ENCODE data around the gene OST4.

The OST4 gene

GRCh38 chr2:27092696-27093429 lies 21.4 kb upstream of the OST4 start:
- DNase-seq = no peak

GRCh38 chr2:27091746-27092695 lies 20.6 kb upstream of the OST4 start:
- DNase-seq = no peak

- DNase-seq = no peak
Measured at GRCh38 chr2:27089111-27089954, 17.9 kb upstream of the OST4 start.

- DNase-seq = no peak
Measured at GRCh38 chr2:27088634-27089033, 17.2 kb upstream of the OST4 start.

- no peak for DNase-seq
Measured at GRCh38 chr2:27087823-27088410, 16.5 kb upstream of the OST4 start.

DNA sequence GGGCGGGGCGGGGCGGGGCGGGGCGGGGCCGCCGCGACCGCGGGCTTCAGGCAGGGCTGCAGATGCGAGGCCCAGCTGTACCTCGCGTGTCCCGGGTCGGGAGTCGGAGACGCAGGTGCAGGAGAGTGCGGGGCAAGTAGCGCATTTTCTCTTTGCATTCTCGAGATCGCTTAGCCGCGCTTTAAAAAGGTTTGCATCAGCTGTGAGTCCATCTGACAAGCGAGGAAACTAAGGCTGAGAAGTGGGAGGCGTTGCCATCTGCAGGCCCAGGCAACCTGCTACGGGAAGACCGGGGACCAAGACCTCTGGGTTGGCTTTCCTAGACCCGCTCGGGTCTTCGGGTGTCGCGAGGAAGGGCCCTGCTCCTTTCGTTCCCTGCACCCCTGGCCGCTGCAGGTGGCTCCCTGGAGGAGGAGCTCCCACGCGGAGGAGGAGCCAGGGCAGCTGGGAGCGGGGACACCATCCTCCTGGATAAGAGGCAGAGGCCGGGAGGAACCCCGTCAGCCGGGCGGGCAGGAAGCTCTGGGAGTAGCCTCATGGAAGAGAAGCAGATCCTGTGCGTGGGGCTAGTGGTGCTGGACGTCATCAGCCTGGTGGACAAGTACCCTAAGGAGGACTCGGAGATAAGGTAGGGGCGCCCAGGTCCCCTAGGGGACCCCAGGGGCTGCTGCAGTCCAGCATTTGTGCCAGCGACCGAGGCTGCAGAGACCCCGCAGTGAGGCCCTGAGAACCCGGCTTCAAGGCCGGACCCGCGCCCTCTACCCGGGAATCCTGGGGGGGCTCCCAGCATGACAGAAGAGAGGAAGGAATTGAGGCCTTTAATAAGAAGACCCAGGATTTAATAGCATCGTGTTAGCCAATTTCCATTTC lies 15.5 kb upstream of the OST4 start, which contains the start of gene KHK:
TSS of gene KHK (plus strand) at position 49 of the 870 bp plus-strand sequence. CDS start at position 537, 488 bp downstream.
- DNase-seq = peak; percentile 31

- DNase-seq = peak; percentile 88
Measured at GRCh38 chr2:27086090-27086723, 14.8 kb upstream of the OST4 start.

- DNase-seq = no peak
Measured at GRCh38 chr2:27085673-27086089, 14.2 kb upstream of the OST4 start.

DNA sequence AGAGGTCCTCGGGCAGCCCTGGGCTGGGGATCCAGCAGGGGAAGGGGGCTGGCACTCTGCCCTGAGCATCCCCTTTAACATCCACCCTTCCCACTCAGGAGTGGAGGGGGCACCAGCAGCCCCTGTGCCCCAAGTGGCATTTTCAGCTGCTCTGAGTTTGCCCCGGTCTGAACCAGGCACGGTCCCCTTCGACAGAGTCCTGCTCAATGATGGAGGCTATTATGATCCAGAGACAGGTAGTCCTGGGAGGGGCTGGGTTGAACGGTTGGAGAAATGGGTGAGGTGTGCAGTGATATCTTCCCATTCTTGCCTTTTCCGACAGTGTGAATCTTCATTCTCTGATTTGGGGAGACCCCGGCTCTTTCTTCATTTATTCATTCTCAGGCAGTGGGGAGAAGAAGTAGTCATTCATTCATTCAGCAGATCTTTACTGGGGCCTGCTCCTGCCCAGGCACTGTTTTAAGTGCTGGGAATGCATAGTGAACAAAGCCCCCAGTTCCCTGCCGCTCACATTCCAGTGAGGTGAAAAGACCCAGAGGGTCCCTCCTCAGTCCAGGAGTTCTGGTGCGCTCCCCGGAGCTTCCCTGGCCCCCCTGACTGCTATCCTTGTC lies 13.7 kb upstream of the OST4 start:
- DNase-seq = no peak

DNA sequence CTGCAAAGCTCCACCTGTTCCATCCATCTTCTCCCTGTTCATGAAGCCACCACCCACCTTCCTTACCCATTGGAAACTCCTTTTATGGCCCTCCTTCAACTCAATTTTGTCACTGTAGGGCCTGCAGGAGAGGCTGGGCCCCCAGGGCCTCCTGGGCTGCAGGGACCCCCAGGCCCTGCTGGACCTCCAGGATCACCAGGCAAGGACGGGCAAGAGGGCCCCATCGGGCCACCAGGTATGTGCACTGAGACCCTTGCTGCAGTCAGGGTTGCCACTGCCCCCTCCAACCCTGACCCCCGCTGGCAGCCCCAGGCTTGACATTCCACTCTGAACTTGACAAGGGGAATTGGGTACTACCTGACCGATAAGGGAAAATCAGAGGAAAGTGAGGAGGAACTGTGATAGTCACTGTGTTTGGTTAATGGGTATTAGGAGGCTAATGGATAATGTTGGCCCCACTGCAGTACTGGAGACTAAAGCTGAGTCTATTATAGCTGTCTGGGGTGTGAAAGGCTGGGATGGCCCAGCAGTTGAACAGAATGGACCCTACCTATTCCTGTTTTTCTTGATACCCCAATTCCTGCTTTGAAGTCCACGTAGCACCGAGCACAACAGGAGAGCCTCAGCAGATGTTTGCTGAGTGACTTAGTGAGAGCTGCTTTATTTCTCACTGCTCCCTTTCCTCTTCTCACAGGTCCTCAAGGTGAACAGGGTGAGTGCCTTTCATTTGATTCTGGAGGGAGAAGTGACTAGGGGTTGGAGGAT lies 13.0 kb upstream of the OST4 start:
- DNase-seq = no peak

GRCh38 chr2:27083410-27084296 lies 12.2 kb upstream of the OST4 start:
- no peak for DNase-seq

GRCh38 chr2:27082773-27083409 lies 11.4 kb upstream of the OST4 start:
- DNase-seq = no peak

GRCh38 chr2:27081984-27082772 lies 10.7 kb upstream of the OST4 start:
- DNase-seq = no peak

GRCh38 chr2:27080603-27080936 lies 9.1 kb upstream of the OST4 start:
- DNase-seq = no peak

- no peak for DNase-seq
Measured at GRCh38 chr2:27080140-27080469, 8.7 kb upstream of the OST4 start.

DNA sequence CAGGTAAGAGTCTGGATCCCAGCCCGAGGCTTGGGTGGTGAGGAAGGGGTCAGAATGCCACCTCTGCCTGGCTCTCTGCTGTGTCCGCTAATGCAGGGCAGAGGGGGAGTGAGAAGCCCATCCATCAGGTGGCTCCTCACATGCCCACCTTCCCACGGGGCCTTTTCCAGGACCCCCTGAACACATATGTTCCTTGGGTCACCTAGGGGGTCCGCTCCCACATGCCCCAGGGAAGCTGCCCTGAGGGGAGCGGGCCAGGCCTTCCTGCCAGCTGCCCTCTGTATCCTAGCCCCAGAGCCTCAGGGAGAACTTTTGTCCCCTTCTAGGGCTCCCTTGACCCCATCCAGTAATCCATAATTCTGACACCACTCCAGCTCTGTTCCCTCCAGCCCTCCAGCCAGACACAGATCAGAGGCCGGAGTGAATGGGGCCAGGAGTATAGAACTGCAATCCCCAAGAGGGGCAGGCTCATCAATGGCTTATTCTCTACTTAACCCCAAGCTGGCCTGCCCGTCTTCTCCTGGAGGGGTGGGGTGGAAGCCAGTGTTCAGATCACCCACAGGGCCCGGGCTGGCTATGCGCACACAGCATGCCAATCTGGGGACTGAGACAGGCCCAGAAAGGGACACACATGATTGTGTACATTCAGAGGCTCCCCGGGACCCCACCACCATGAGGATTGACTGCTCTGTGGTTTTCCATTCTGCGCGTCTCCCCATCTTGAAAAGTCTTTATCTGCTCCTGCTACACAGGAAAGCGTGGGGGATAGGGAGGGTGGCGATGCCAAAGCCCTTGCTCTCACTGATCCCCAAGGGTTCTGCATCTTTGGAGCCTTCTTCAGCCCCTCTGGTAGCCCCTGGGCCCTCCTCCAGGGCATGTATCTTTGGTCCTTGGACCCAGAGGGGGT lies 8.0 kb upstream of the OST4 start:
- DNase-seq = no peak
